Omental fat pad (tissue), 4 donors: ENCODE measurements around the gene FPR1. TPM values are rescaled to one million over a fixed set of nuclear protein-coding genes. Genes with fewer than 3 reads are reported as not detected.

Experiments used
- ATAC-seq: fragments of 150-250 bp; one replicate; pipeline ENCODE4 v1.9.1; 2016; ENCODE audit warnings: mild to moderate bottlenecking, moderate library complexity; ENCODE audit not compliant: low FRiP score
- DNase-seq: peaks from one replicate; pipeline ENCODE4 v3.0.0-alpha.2; 2019; ENCODE audit warnings: low spot score
- CTCF ChIP-seq, 3 donors: fragments of 450-650 bp; IDR thresholded peaks; one replicate each; pipeline ENCODE4 v1.5.1; 2016 to 2017; ENCODE audit warnings: antibody characterized with exemption in 3 of 3, mild to moderate bottlenecking in 3 of 3, moderate library complexity in 2 of 3
- total RNA-seq, 4 donors: library from RNA; depleted of rRNA; stranded (reverse); fragments of >200 nt; gene quantifications; one replicate each; pipeline ENCODE4 v1.1.0, GENCODE V29; 2016

FPR1 gene
- total RNA-seq, 4 donors from 2014 or later: 15.0 to 77.5 (median 56.5) TPM

DNA sequence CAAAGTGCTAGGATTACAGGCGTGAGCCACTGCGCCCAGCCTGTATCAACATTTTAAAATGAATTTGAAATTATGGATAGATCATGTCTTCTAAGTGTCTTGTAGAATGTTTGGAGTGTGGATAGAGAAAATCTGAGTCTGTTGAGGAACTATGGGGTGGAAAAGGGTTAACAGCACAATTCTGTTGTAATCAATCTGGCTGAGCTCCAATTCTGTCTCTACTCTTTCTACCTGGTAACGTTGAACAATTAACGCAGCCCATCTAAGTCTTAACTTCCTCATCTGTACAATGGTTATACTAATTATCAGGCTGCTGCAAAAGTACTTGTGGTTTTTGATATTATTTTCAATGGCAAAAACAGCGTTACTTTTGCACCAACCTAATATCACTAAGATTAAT, 13.4 kb upstream of the FPR1 start:
- no peak for ATAC-seq
- DNase-seq: no peak
- TF ChIP-seq CTCF (IDR thresholded peaks at IDR 0.05): no peak

DNA sequence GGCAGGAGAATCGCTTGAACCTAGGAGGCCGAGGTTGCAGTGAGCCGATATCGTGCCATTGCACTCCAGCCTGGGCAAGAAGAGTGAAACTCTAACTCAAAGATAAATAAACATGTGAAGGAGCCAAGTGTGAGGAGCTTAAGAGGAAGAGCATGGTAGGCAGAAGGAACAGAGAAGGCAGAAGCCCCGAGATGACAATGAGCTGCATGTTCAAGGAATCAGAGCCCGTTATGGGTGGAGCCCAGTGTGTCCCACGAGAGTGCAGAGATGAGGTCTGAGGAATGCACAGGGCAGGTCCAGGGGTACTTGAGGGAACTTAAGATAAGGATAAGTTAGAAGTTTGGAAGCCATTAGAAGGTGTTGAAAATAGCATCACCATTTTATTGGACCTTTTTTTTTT, 10.0 kb upstream of the FPR1 start:
- TF ChIP-seq CTCF (IDR thresholded peaks at IDR 0.05): no peak
- ATAC-seq: no peak
- no peak for DNase-seq

- DNase-seq (no peak), ATAC-seq (no peak)
- no peak for TF ChIP-seq CTCF (IDR thresholded peaks at IDR 0.05)
These were observed 9.1 kb upstream of the FPR1 start, which contains the start of gene FPR2 for GRCh38 chr19:51760697-51761356. Gene FPR2 (plus strand): TSS chr19:51761180. CDS start chr19:51768659, 7,479 bp downstream.

GRCh38 chr19:51755571-51755970, 3.9 kb upstream of the FPR1 start:
- ATAC-seq (no peak), DNase-seq (no peak)
- TF ChIP-seq CTCF (IDR thresholded peaks at IDR 0.05): no peak

DNA sequence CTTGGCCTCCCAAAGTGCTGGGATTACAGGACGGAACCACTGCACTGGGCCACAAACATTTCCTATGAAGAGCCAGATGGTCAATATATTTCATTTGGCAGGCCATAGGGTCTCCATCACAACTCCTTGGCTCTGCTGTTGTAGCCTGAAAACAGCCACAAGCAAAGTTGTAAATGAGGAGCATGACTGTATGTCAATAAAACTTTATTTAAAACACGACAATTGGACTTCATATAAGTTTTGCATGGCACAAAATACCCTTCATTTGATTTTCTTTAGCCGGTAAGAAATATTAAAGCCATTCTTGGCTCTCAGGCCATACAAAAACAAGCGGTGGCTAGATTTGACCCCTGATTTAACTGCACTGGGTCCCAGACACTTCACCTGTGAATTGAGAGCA, 3.1 kb upstream of the FPR1 start:
- no peak for TF ChIP-seq CTCF (IDR thresholded peaks at IDR 0.05)
- no peak for ATAC-seq
- DNase-seq: no peak

- ATAC-seq: no peak
These were observed 2.4 kb upstream of the FPR1 start for GRCh38 chr19:51754109-51754508.

More at GRCh38 chr19:51754109-51754508, 2.4 kb upstream of the FPR1 start:
- no peak for DNase-seq
- no peak for TF ChIP-seq CTCF (IDR thresholded peaks at IDR 0.05)
